Astrocyte of the cerebellum (primary cell): ENCODE results near the gene PCDH9.

ENCODE experiments used
- DNase-seq: peaks from one replicate; pipeline ENCODE4 v3.0.0-alpha.2; 2011; ENCODE audit warnings: low read depth
- H3K4me3 ChIP-seq: 2 replicates; pipeline ENCODE4 v1.5.1; 2011; ENCODE audit warnings: mild to moderate bottlenecking, low read depth, low read length, moderate library complexity
- in situ Hi-C: cut with HindIII; loops from 2 replicates; pipeline ENCODE4 v1.10.0; 2017; ENCODE audit warnings: low sequenced_read_pairs
- TF ChIP-seq, protein P1 (sequence below): IDR thresholded peaks from 2 replicates; pipeline ENCODE4 v1.5.1; 2012; ENCODE audit warnings: low read length, low read depth, moderate library complexity, mild to moderate bottlenecking; ENCODE audit errors: missing control alignments

The PCDH9 gene

DNA sequence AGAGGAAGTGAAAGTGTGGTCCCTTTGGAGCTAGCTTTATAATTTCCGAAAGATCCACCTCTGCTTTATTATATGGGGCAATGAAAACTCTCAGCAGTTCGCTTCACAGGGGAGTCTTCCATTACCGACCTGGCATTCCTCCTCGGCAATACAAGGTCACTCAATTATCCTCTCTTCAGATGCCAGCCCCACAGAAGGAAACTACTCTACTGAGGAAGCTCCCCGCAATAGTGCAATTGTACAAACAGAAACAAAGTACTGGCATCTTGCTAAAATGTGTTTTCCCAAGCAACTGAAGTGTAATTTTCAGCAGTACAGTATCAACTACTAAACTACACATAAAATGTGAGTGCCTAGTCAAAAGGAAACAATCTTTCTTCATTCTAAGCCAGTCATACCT lies 702.0 kb downstream of the PCDH9 start:
- TF ChIP-seq, protein P1, sequence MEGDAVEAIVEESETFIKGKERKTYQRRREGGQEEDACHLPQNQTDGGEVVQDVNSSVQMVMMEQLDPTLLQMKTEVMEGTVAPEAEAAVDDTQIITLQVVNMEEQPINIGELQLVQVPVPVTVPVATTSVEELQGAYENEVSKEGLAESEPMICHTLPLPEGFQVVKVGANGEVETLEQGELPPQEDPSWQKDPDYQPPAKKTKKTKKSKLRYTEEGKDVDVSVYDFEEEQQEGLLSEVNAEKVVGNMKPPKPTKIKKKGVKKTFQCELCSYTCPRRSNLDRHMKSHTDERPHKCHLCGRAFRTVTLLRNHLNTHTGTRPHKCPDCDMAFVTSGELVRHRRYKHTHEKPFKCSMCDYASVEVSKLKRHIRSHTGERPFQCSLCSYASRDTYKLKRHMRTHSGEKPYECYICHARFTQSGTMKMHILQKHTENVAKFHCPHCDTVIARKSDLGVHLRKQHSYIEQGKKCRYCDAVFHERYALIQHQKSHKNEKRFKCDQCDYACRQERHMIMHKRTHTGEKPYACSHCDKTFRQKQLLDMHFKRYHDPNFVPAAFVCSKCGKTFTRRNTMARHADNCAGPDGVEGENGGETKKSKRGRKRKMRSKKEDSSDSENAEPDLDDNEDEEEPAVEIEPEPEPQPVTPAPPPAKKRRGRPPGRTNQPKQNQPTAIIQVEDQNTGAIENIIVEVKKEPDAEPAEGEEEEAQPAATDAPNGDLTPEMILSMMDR = no peak

DNA sequence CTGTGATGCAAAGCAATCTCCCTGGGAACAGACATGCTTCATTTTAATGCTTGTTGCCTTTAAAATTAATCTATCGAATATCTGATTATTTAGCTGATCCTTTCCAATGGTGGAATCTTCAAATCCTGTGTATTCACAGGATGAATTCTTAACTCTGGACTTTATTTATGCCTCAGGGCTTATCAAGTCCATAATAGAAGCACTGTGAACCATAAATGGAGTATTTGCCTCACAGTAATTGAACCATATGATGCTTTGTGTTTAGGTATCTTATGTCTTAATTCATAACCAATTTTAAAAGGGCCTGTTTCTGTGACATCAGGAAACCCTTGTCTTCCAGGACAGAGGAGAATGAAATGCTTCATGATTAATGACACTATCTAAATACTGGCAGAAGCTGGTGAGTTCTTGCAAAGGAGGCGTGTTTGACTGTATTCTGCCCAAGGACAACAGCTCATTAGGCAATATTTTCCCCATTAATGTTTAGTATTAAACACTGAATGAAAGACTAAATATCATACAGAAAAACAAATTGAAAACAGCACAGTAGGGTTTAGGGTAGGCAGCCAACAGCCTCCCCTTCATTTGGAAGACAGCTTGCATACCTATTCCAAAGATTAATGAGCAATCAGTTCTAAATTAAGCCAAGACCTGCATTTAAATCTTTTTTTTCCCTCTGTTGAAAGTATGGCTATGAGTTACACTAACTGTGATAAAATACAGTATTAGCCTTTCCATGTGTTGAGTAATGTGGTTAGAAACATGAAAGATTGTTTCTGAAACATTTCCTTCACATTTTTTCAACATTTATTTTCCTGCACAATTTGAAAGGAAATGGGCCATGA lies 709.4 kb downstream of the PCDH9 start:
- TF ChIP-seq, protein P1 = no peak
- H3K4me3 ChIP-seq = no peak overlapping the region
- in situ Hi-C loops = no loop called here
- no peak for DNase-seq

More for the DNA sequence above, 702.0 kb downstream of the PCDH9 start:
- DNase-seq = no peak
- in situ Hi-C loops = no loop called here
- H3K4me3 ChIP-seq = no peak overlapping the region

DNA sequence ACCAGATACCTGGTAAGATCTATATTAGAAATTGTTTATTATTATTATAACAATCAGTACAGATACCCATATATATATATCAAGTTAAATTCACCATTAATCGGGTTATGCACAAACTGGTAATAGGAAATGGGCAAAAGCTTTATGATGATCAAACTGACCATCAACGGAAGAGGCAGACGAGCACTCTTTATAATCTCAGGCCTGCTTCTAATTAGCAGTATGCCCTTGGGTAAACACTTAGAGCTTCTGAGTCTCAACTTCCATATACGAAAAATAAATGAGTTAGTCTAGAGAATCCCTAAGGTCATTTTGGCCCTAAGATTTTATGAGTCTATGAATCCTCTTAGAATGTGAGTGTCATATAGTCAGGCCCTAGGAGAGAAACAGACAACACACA lies 710.9 kb downstream of the PCDH9 start:
- TF ChIP-seq, protein P1 = no peak
- in situ Hi-C loops = no loop called here
- DNase-seq = no peak

DNA sequence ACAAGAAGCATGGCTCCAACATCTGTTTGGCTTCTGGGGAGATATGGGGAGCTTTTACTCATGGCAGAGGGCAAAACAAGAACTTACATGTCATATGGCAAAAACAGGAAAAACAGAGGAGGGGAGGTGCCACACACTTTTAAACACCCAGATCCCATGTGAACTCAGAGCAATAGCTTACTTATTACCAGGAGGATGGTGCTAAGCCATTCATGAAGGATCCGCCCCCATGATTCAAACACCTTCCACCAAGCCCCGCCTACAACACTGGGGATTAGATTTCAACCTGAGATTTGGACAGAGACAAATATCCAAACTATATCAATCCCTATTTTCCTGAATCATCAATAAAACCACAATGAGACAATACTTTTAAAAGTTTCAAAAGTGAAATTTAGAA lies 712.1 kb downstream of the PCDH9 start:
- no peak overlapping the region for H3K4me3 ChIP-seq
- in situ Hi-C loops = no loop called here
- TF ChIP-seq, protein P1 = no peak
- no peak for DNase-seq

More for the DNA sequence above, 710.9 kb downstream of the PCDH9 start:
- H3K4me3 ChIP-seq = no peak overlapping the region

DNA sequence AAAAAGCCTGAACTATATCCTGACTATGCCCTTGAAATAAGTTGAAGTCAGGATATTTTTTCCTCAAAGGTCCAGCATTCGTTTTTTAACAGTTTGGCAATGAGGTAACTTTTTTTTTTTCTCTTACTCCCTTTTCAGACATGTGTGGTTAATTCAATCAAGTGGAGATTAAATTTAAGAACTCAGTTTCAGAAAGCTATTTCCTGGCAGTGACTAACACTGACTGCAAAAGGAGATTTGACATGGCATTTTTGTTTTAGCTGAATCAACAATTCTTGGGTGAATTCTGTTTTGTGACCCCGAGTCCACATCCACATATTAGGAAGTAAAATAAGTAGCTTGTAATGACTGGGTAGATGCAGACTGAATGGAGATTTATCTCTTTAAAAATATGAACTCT lies 716.4 kb downstream of the PCDH9 start:
- in situ Hi-C loops = no loop called here
- no peak for DNase-seq
- TF ChIP-seq, protein P1 = no peak

DNA sequence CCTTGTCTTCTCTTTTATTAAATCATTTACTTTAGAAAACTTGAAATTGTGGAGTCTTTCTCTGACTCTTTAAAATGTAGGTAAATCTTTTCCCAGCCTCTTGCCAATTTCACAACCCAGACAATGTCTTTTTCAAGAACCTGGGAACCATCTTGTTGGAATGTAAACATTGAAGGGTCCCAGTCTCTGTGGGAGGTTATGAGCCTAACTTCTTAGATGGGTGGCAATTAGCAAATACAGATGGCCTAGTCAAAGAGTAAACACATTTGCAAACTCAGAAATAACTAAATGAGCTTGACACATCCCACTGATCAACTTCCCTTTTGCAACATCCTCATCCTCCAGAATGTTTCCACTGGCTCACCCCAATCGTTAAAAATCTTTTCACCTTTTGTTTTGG lies 721.0 kb downstream of the PCDH9 start:
- no peak for DNase-seq
- in situ Hi-C loops = no loop called here
- TF ChIP-seq, protein P1 = no peak
- no peak overlapping the region for H3K4me3 ChIP-seq

More for the DNA sequence above, 716.4 kb downstream of the PCDH9 start:
- H3K4me3 ChIP-seq = no peak overlapping the region
